ENCODE results near the gene FBLIM1.

FBLIM1 gene

GRCh38 chr1:15723631-15724246 is 34.9 kb upstream of the FBLIM1 start:
- no peak overlapping the region for H3K4me3 ChIP-seq (ENCODE audit: low read length)
- no peak overlapping the region for H3K27ac ChIP-seq (ENCODE audit: low read length)
- H3K27me3 ChIP-seq (ENCODE audit: control insufficient read depth, insufficient read depth, low read length) = no peaks in the 10 kb centered on the region
- no peak overlapping the region for H3K9ac ChIP-seq (ENCODE audit: low read length)
- H3K4me1 ChIP-seq (ENCODE audit: control insufficient read depth, low read depth, low read length) = no peaks in the 10 kb centered on the region
- H3K36me3 ChIP-seq (ENCODE audit: control insufficient read depth, low read depth, low read length) = peaks cover 31% of the 10 kb centered on the region
- no peaks in the 10 kb centered on the region for H3K9me3 ChIP-seq (ENCODE audit: control insufficient read depth, low read depth, low read length)

GRCh38 chr1:15724949-15725880 is 33.4 kb upstream of the FBLIM1 start:
- Histone ChIP-seq H3K27me3 (ENCODE audit: control insufficient read depth, insufficient read depth, low read length) (no peaks in the 10 kb centered on the region), H3K36me3 (ENCODE audit: control insufficient read depth, low read depth, low read length) (peaks cover 32% of the 10 kb centered on the region), H3K9me3 (ENCODE audit: control insufficient read depth, low read depth, low read length) (no peaks in the 10 kb centered on the region), H3K9ac (ENCODE audit: low read length) (no peak overlapping the region), H3K27ac (ENCODE audit: low read length) (no peak overlapping the region), H3K4me3 (ENCODE audit: low read length) (no peak overlapping the region), H3K4me1 (ENCODE audit: control insufficient read depth, low read depth, low read length) (no peaks in the 10 kb centered on the region)

- no peaks in the 10 kb centered on the region for H3K4me1 ChIP-seq (ENCODE audit: control insufficient read depth, low read depth, low read length)
- no peak overlapping the region for H3K27ac ChIP-seq (ENCODE audit: low read length)
- H3K9ac ChIP-seq (ENCODE audit: low read length) = no peak overlapping the region
- no peak overlapping the region for H3K4me3 ChIP-seq (ENCODE audit: low read length)
- no peaks in the 10 kb centered on the region for H3K9me3 ChIP-seq (ENCODE audit: control insufficient read depth, low read depth, low read length)
- H3K27me3 ChIP-seq (ENCODE audit: control insufficient read depth, insufficient read depth, low read length) = no peaks in the 10 kb centered on the region
- peaks cover 39% of the 10 kb centered on the region for H3K36me3 ChIP-seq (ENCODE audit: control insufficient read depth, low read depth, low read length)
These were observed 32.1 kb upstream of the FBLIM1 start for GRCh38 chr1:15726508-15726907.

GRCh38 chr1:15727021-15727420 is 31.6 kb upstream of the FBLIM1 start:
- H3K27ac ChIP-seq (ENCODE audit: low read length) = no peak overlapping the region
- H3K9me3 ChIP-seq (ENCODE audit: control insufficient read depth, low read depth, low read length) = no peaks in the 10 kb centered on the region
- no peak overlapping the region for H3K9ac ChIP-seq (ENCODE audit: low read length)
- H3K27me3 ChIP-seq (ENCODE audit: control insufficient read depth, insufficient read depth, low read length) = no peaks in the 10 kb centered on the region
- no peaks in the 10 kb centered on the region for H3K4me1 ChIP-seq (ENCODE audit: control insufficient read depth, low read depth, low read length)
- H3K36me3 ChIP-seq (ENCODE audit: control insufficient read depth, low read depth, low read length) = peaks cover 39% of the 10 kb centered on the region
- H3K4me3 ChIP-seq (ENCODE audit: low read length) = no peak overlapping the region

GRCh38 chr1:15727424-15727823 is 31.2 kb upstream of the FBLIM1 start:
- peaks cover 39% of the 10 kb centered on the region for H3K36me3 ChIP-seq (ENCODE audit: control insufficient read depth, low read depth, low read length)
- no peaks in the 10 kb centered on the region for H3K9me3 ChIP-seq (ENCODE audit: control insufficient read depth, low read depth, low read length)
- no peaks in the 10 kb centered on the region for H3K27me3 ChIP-seq (ENCODE audit: control insufficient read depth, insufficient read depth, low read length)
- no peak overlapping the region for H3K4me3 ChIP-seq (ENCODE audit: low read length)
- no peak overlapping the region for H3K27ac ChIP-seq (ENCODE audit: low read length)
- no peak overlapping the region for H3K9ac ChIP-seq (ENCODE audit: low read length)
- no peaks in the 10 kb centered on the region for H3K4me1 ChIP-seq (ENCODE audit: control insufficient read depth, low read depth, low read length)

- Histone ChIP-seq H3K4me3 (ENCODE audit: low read length) (no peak overlapping the region), H3K36me3 (ENCODE audit: control insufficient read depth, low read depth, low read length) (peaks cover 41% of the 10 kb centered on the region), H3K27ac (ENCODE audit: low read length) (no peak overlapping the region), H3K4me1 (ENCODE audit: control insufficient read depth, low read depth, low read length) (no peaks in the 10 kb centered on the region), H3K27me3 (ENCODE audit: control insufficient read depth, insufficient read depth, low read length) (no peaks in the 10 kb centered on the region), H3K9me3 (ENCODE audit: control insufficient read depth, low read depth, low read length) (no peaks in the 10 kb centered on the region), H3K9ac (ENCODE audit: low read length) (no peak overlapping the region)
These were observed 30.6 kb upstream of the FBLIM1 start for GRCh38 chr1:15727866-15728534.

- Histone ChIP-seq H3K9me3 (ENCODE audit: control insufficient read depth, low read depth, low read length) (no peaks in the 10 kb centered on the region), H3K9ac (ENCODE audit: low read length) (no peak overlapping the region), H3K4me1 (ENCODE audit: control insufficient read depth, low read depth, low read length) (no peaks in the 10 kb centered on the region), H3K4me3 (ENCODE audit: low read length) (no peak overlapping the region), H3K27me3 (ENCODE audit: control insufficient read depth, insufficient read depth, low read length) (no peaks in the 10 kb centered on the region), H3K27ac (ENCODE audit: low read length) (no peak overlapping the region), H3K36me3 (ENCODE audit: control insufficient read depth, low read depth, low read length) (peaks cover 51% of the 10 kb centered on the region)
These were observed 29.5 kb upstream of the FBLIM1 start for GRCh38 chr1:15728937-15729657.

GRCh38 chr1:15730423-15730822 is 28.2 kb upstream of the FBLIM1 start:
- H3K9ac ChIP-seq (ENCODE audit: low read length) = no peak overlapping the region
- H3K27me3 ChIP-seq (ENCODE audit: control insufficient read depth, insufficient read depth, low read length) = no peaks in the 10 kb centered on the region

GRCh38 chr1:15730936-15731335 is 27.7 kb upstream of the FBLIM1 start:
- H3K4me1 ChIP-seq (ENCODE audit: control insufficient read depth, low read depth, low read length) = no peaks in the 10 kb centered on the region
- peaks cover 42% of the 10 kb centered on the region for H3K36me3 ChIP-seq (ENCODE audit: control insufficient read depth, low read depth, low read length)
- H3K9me3 ChIP-seq (ENCODE audit: control insufficient read depth, low read depth, low read length) = no peaks in the 10 kb centered on the region
- H3K27me3 ChIP-seq (ENCODE audit: control insufficient read depth, insufficient read depth, low read length) = no peaks in the 10 kb centered on the region
- H3K9ac ChIP-seq (ENCODE audit: low read length) = no peak overlapping the region
- H3K4me3 ChIP-seq (ENCODE audit: low read length) = no peak overlapping the region
- H3K27ac ChIP-seq (ENCODE audit: low read length) = no peak overlapping the region

More at GRCh38 chr1:15730423-15730822, 28.2 kb upstream of the FBLIM1 start:
- Histone ChIP-seq H3K9me3 (ENCODE audit: control insufficient read depth, low read depth, low read length) (no peaks in the 10 kb centered on the region), H3K36me3 (ENCODE audit: control insufficient read depth, low read depth, low read length) (peaks cover 47% of the 10 kb centered on the region), H3K4me1 (ENCODE audit: control insufficient read depth, low read depth, low read length) (no peaks in the 10 kb centered on the region), H3K27ac (ENCODE audit: low read length) (no peak overlapping the region), H3K4me3 (ENCODE audit: low read length) (no peak overlapping the region)

GRCh38 chr1:15731735-15732685 is 26.6 kb upstream of the FBLIM1 start:
- Histone ChIP-seq H3K36me3 (ENCODE audit: control insufficient read depth, low read depth, low read length) (peaks cover 38% of the 10 kb centered on the region), H3K9ac (ENCODE audit: low read length) (no peak overlapping the region), H3K27ac (ENCODE audit: low read length) (no peak overlapping the region), H3K4me1 (ENCODE audit: control insufficient read depth, low read depth, low read length) (no peaks in the 10 kb centered on the region), H3K27me3 (ENCODE audit: control insufficient read depth, insufficient read depth, low read length) (no peaks in the 10 kb centered on the region), H3K4me3 (ENCODE audit: low read length) (no peak overlapping the region), H3K9me3 (ENCODE audit: control insufficient read depth, low read depth, low read length) (no peaks in the 10 kb centered on the region)

Data from iPS-18a (cell line).